Neural cell (in vitro differentiated cells): Measurements from ENCODE around the gene DCK. TPM values are rescaled to one million over a fixed set of nuclear protein-coding genes. Genes with fewer than 3 reads are reported as not detected.

Source experiments
- H2AFZ ChIP-seq: fragments of 200-600, 300-800 bp; sonication (generic), shearing (Covaris generic); 2 replicates; pipeline ENCODE4 v1.6.0; 2014; ENCODE audit warnings: low read depth, mild to moderate bottlenecking, antibody characterized with exemption, low read length, moderate library complexity
- H3F3A ChIP-seq: fragments of 200-600 bp; shearing (Covaris generic); 2 replicates; pipeline ENCODE4 v1.6.1; 2016; ENCODE audit warnings: mild to moderate bottlenecking, moderate library complexity, mixed read lengths, antibody characterized with exemption, low read length; ENCODE audit not compliant: insufficient read depth, poor library complexity, severe bottlenecking
- H3K27ac ChIP-seq: fragments of 200-600, 300-800 bp; sonication (generic), shearing (Covaris generic); 2 replicates; pipeline ENCODE4 v1.5.1; 2014; ENCODE audit warnings: mild to moderate bottlenecking, low read length, moderate library complexity
- H3K27me3 ChIP-seq: fragments of 300-800, 200-600 bp; sonication (generic), shearing (Covaris generic); 2 replicates; pipeline ENCODE4 v1.6.0; 2014; ENCODE audit warnings: mild to moderate bottlenecking, low read depth, low read length, moderate library complexity; ENCODE audit not compliant: insufficient read depth
- H3K36me3 ChIP-seq: fragments of 300-800, 200-600 bp; sonication (generic), shearing (Covaris generic); 2 replicates; pipeline ENCODE4 v1.5.1; 2014; ENCODE audit warnings: mild to moderate bottlenecking, antibody characterized with exemption, low read length, moderate library complexity; ENCODE audit not compliant: insufficient read depth
- H3K4me2 ChIP-seq: fragments of 300-800, 200-600 bp; sonication (generic), shearing (Covaris generic); 2 replicates; pipeline ENCODE4 v1.6.0; 2014; ENCODE audit warnings: mild to moderate bottlenecking, low read length
- H3K4me3 ChIP-seq: fragments of 300-800, 200-600 bp; sonication (generic), shearing (Covaris generic); 2 replicates; pipeline ENCODE4 v1.5.1; 2014; ENCODE audit warnings: mild to moderate bottlenecking, low read length, moderate library complexity
- H3K79me2 ChIP-seq: fragments of 200-600 bp; shearing (Covaris generic); replicated peaks from 2 replicates; pipeline ENCODE4 v1.6.0; 2014; ENCODE audit warnings: mild to moderate bottlenecking, low read length, moderate library complexity; ENCODE audit not compliant: insufficient read depth
- H3K9ac ChIP-seq: fragments of 300-800, 200-600 bp; sonication (generic), shearing (Covaris generic); 2 replicates; pipeline ENCODE4 v1.6.1; 2016; ENCODE audit warnings: mild to moderate bottlenecking, low read length, mixed read lengths
- H3K9me2 ChIP-seq: fragments of 200-600 bp; shearing (Covaris generic); 2 replicates; pipeline ENCODE4 v1.6.1; 2016; ENCODE audit warnings: mild to moderate bottlenecking, low read length, mixed read lengths; ENCODE audit not compliant: insufficient read depth
- H3K9me3 ChIP-seq: fragments of 200-600, 300-800 bp; sonication (generic), shearing (Covaris generic); 2 replicates; pipeline ENCODE4 v1.6.1; 2016; ENCODE audit warnings: mild to moderate bottlenecking, mixed run types, low read length, moderate library complexity, mixed read lengths
- H4K20me1 ChIP-seq: fragments of 200-600 bp; shearing (Covaris generic); 2 replicates; pipeline ENCODE4 v1.6.1; 2016; ENCODE audit warnings: mild to moderate bottlenecking, mixed run types; ENCODE audit not compliant: insufficient read depth
- EP300 ChIP-seq: fragments of 450-650 bp; conservative IDR thresholded peaks from 2 replicates; pipeline ENCODE4 v1.6.1; 2014; ENCODE audit warnings: antibody characterized with exemption, mild to moderate bottlenecking, moderate library complexity; ENCODE audit not compliant: poor library complexity, severe bottlenecking
- EZH2 ChIP-seq: fragments of 200-600, 300-800 bp; shearing (Covaris generic), sonication (generic); IDR thresholded peaks from 2 replicates; pipeline ENCODE4 v1.6.1; 2014; ENCODE audit warnings: antibody characterized with exemption, low read length, borderline replicate concordance, mild to moderate bottlenecking; ENCODE audit not compliant: insufficient read depth, poor library complexity, severe bottlenecking
- MXI1 ChIP-seq: fragments of 450-650 bp; conservative IDR thresholded peaks from 2 replicates; pipeline ENCODE4 v1.6.1; 2014; ENCODE audit warnings: antibody characterized with exemption, mild to moderate bottlenecking; ENCODE audit not compliant: poor library complexity, severe bottlenecking
- POLR2AphosphoS5 ChIP-seq: IDR thresholded peaks from 2 replicates; pipeline ENCODE4 v1.6.1; 2012
- RAD21 ChIP-seq: fragments of 450-650 bp; conservative IDR thresholded peaks from 2 replicates; pipeline ENCODE4 v1.6.1; 2014; ENCODE audit warnings: antibody characterized with exemption, mild to moderate bottlenecking, moderate library complexity
- SMC3 ChIP-seq: fragments of 450-650 bp; conservative IDR thresholded peaks from 2 replicates; pipeline ENCODE4 v1.6.1; 2014; ENCODE audit warnings: antibody characterized with exemption, mild to moderate bottlenecking, moderate library complexity; ENCODE audit not compliant: poor library complexity
- TAF1 ChIP-seq: IDR thresholded peaks from 2 replicates; pipeline ENCODE4 v1.6.1; 2012; ENCODE audit warnings: low read depth
- polyA plus RNA-seq: library from polyadenylated mRNA; depleted of rRNA; stranded (reverse); fragments of >200 nt; gene quantifications from 2 replicates; pipeline ENCODE4 v1.2.3, GENCODE V29; 2014
- TF ChIP-seq, protein P1 (sequence below): IDR thresholded peaks from 2 replicates; pipeline ENCODE4 v1.6.1; 2012; ENCODE audit warnings: borderline replicate concordance
- TF ChIP-seq, protein P2 (sequence below): fragments of 450-650 bp; IDR thresholded peaks from 2 replicates; pipeline ENCODE4 v1.5.1; 2014; ENCODE audit warnings: antibody characterized with exemption, mild to moderate bottlenecking, moderate library complexity; ENCODE audit not compliant: poor library complexity, severe bottlenecking

DCK gene
- polyA plus RNA-seq, 1 donor from 2014 or later: 147 TPM

DNA sequence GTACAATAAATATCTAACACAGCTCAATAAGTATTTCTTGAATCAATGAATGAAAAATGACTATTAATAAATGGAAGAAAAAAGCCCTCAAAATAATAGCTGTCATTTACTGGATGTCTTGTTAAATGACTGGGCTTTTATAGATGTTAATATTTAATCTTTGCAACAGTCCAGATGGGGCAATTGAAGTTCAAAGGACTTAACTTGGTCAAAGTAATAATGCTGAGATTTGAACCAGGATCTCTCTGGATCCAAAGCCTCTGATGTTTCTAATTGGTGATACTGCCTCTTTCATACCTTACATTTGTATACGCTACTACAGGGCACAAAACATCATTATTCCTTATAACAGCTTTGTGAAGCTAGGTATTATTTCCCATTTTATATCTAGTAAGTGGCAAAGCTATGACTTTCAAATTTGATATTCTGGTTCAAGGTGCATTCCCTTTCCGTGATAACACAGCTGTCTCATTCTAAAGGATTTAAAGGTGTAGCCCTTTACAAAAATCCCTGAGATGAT, 72.6 kb downstream of the DCK start:
- Histone ChIP-seq H3K36me3 (no peaks in the 10 kb centered on the region), H3K27me3 (no peaks in the 10 kb centered on the region), H3K27ac (no peak overlapping the region), H3K79me2 (no peaks in the 10 kb centered on the region), H3K9ac (no peak overlapping the region), H3K9me3 (no peaks in the 10 kb centered on the region), H3K9me2 (no peaks in the 10 kb centered on the region), H3K4me3 (no peak overlapping the region), H3F3A (no peaks in the 10 kb centered on the region), H2AFZ (no peak overlapping the region), H3K4me2 (no peak overlapping the region), H4K20me1 (no peaks in the 10 kb centered on the region)
- TF ChIP-seq RAD21 (no peak), EP300 (no peak), TAF1 (no peak), POLR2AphosphoS5 (no peak), EZH2 (no peak), SMC3 (no peak), MXI1 (no peak)
- TF ChIP-seq, protein P1, sequence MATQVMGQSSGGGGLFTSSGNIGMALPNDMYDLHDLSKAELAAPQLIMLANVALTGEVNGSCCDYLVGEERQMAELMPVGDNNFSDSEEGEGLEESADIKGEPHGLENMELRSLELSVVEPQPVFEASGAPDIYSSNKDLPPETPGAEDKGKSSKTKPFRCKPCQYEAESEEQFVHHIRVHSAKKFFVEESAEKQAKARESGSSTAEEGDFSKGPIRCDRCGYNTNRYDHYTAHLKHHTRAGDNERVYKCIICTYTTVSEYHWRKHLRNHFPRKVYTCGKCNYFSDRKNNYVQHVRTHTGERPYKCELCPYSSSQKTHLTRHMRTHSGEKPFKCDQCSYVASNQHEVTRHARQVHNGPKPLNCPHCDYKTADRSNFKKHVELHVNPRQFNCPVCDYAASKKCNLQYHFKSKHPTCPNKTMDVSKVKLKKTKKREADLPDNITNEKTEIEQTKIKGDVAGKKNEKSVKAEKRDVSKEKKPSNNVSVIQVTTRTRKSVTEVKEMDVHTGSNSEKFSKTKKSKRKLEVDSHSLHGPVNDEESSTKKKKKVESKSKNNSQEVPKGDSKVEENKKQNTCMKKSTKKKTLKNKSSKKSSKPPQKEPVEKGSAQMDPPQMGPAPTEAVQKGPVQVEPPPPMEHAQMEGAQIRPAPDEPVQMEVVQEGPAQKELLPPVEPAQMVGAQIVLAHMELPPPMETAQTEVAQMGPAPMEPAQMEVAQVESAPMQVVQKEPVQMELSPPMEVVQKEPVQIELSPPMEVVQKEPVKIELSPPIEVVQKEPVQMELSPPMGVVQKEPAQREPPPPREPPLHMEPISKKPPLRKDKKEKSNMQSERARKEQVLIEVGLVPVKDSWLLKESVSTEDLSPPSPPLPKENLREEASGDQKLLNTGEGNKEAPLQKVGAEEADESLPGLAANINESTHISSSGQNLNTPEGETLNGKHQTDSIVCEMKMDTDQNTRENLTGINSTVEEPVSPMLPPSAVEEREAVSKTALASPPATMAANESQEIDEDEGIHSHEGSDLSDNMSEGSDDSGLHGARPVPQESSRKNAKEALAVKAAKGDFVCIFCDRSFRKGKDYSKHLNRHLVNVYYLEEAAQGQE: no peak
- TF ChIP-seq, protein P2, sequence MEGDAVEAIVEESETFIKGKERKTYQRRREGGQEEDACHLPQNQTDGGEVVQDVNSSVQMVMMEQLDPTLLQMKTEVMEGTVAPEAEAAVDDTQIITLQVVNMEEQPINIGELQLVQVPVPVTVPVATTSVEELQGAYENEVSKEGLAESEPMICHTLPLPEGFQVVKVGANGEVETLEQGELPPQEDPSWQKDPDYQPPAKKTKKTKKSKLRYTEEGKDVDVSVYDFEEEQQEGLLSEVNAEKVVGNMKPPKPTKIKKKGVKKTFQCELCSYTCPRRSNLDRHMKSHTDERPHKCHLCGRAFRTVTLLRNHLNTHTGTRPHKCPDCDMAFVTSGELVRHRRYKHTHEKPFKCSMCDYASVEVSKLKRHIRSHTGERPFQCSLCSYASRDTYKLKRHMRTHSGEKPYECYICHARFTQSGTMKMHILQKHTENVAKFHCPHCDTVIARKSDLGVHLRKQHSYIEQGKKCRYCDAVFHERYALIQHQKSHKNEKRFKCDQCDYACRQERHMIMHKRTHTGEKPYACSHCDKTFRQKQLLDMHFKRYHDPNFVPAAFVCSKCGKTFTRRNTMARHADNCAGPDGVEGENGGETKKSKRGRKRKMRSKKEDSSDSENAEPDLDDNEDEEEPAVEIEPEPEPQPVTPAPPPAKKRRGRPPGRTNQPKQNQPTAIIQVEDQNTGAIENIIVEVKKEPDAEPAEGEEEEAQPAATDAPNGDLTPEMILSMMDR: no peak

DNA sequence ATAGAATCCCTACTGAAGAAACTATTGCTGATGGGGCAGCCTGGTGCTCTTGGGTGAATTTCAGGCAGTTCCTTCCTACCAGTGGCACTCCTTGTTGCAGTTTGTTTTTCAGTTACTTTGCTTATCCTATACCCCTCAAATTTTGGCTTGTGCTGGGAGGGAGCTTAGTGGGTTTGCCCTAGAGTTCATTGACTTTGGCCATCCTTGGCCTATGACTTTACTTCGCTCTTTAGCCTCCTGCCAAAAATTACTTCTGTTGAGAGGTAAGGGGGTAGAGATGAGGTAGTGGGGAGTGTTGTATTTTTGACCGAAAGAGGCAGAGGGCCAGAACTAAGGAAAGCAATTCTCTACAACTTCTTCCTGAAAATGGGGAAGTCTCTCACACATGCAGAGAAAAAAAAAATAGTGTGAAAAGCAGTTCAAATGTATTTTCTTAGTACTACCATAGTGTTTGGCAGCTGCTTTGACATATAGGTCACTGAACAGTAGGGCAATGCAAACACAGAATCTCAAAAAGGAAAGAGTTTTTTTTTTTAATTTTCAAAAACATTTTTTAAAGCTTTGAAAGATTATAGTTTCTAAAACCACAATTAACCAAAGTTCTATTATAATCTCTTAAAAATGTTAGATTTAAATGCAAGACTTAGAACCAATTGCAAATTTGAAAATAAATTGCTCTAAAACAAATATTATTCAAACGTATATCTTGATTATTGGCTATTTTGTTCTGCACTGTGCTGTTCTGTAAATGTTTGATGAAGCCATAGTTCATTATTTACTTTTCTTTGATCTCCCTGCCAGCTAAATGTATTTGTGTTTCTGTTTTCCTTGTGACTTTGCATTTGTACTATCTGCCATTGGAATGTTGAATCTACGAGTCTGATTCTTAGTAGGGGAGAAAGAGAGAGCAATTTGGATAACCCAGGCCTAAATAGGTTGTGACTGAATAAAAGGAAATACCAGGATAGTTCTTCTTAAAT, 73.6 kb downstream of the DCK start:
- Histone ChIP-seq H3F3A (no peaks in the 10 kb centered on the region), H3K36me3 (no peaks in the 10 kb centered on the region), H3K9me2 (no peaks in the 10 kb centered on the region), H2AFZ (no peak overlapping the region), H3K4me2 (no peak overlapping the region), H3K27me3 (no peaks in the 10 kb centered on the region), H4K20me1 (no peaks in the 10 kb centered on the region), H3K4me3 (no peak overlapping the region), H3K27ac (no peak overlapping the region), H3K9ac (no peak overlapping the region), H3K9me3 (no peaks in the 10 kb centered on the region), H3K79me2 (no peaks in the 10 kb centered on the region)
- TF ChIP-seq, protein P2: no peak
- no peak for TF ChIP-seq MXI1
- no peak for TF ChIP-seq SMC3
- no peak for TF ChIP-seq EP300
- TF ChIP-seq TAF1: no peak
- TF ChIP-seq POLR2AphosphoS5: no peak
- no peak for TF ChIP-seq EZH2
- TF ChIP-seq RAD21: no peak
- TF ChIP-seq, protein P1: no peak
